RWPE1 (cell line): ENCODE data around the gene CTBP1.
A peak's percentile ranks its signal among the peaks of the same experiment; 100 is the strongest.

Experiments
- CTCF ChIA-PET: fragments of 350-600 bp; sonication (Branson Sonifier 250); formaldehyde crosslinking; extraction: SDS; loops from one replicate; lab custom pipeline; 2021; lab: Yijun Ruan, JAX
- POLR2A ChIA-PET: fragments of 400-600 bp; formaldehyde crosslinking; extraction: SDS; loops from one replicate; lab custom pipeline; 2020; ENCODE audit warnings: antibody characterized with exemption; ENCODE audit not compliant: low non-redundant PET; lab: Yijun Ruan, JAX
- DNase-seq: peaks from one replicate; pipeline ENCODE4 v3.0.0; 2012; ENCODE audit warnings: low spot score
- H3K27ac ChIP-seq: fragments of 450-650 bp; 2 replicates; pipeline ENCODE4 v1.5.1; 2017
- CTCF ChIP-seq: fragments of 450-650 bp; conservative IDR thresholded peaks from 2 replicates; pipeline ENCODE4 v1.5.1; 2017; ENCODE audit warnings: low read depth, mild to moderate bottlenecking

CTBP1 gene

GRCh38 chr4:1227816-1228215 is 21.1 kb downstream of the CTBP1 start:
- ChIA-PET POLR2A (no interaction called here), CTCF (no interaction called here)
- peak overlapping the region; percentile 87 for H3K27ac ChIP-seq
- TF ChIP-seq CTCF, result no peak
- DNase-seq, result no peak

- no peak for TF ChIP-seq CTCF
- POLR2A ChIA-PET, result no interaction called here
- H3K27ac ChIP-seq, result peak overlapping the region; percentile 11; the same call in 1 of the 2 replicates
- no peak for DNase-seq
- CTCF ChIA-PET, result no interaction called here
These were observed 22.3 kb downstream of the CTBP1 start for GRCh38 chr4:1226598-1226997.

- TF ChIP-seq CTCF, result no peak
- POLR2A ChIA-PET, result no interaction called here
These were observed 22.8 kb downstream of the CTBP1 start for GRCh38 chr4:1226144-1226481.

GRCh38 chr4:1225272-1226143 is 23.4 kb downstream of the CTBP1 start:
- DNase-seq, result no peak
- ChIA-PET POLR2A (no interaction called here), CTCF (no interaction called here)
- no peak for TF ChIP-seq CTCF
- peak overlapping the region; percentile 31 for H3K27ac ChIP-seq

More at GRCh38 chr4:1226144-1226481, 22.8 kb downstream of the CTBP1 start:
- CTCF ChIA-PET, result no interaction called here
- peak overlapping the region; percentile 11; the same call in 1 of the 2 replicates for H3K27ac ChIP-seq
- DNase-seq, result no peak

GRCh38 chr4:1223841-1224809 is 24.8 kb downstream of the CTBP1 start:
- TF ChIP-seq CTCF, result no peak
- H3K27ac ChIP-seq, result peak overlapping the region; percentile 31
- ChIA-PET POLR2A (no interaction called here), CTCF (no interaction called here)
- no peak for DNase-seq

GRCh38 chr4:1222938-1223690 is 25.8 kb downstream of the CTBP1 start:
- ChIA-PET CTCF (no interaction called here), POLR2A (no interaction called here)
- H3K27ac ChIP-seq, result peak overlapping the region; percentile 31
- no peak for TF ChIP-seq CTCF
- DNase-seq, result no peak
